GM18499 (cell line): ENCODE data around the gene KRTAP9-8.
"Not testable (repeated sequence)": the region's sequence is repeated elsewhere in the genome, so short reads cannot be mapped to it uniquely, and the experiment has no call there.

Source experiments
- ATAC-seq: cut with Tn5 transposase; IDR thresholded peaks from one replicate; pipeline ENCODE4 v1.9.1; 2021; ENCODE audit warnings: moderate number of reproducible peaks; ENCODE audit not compliant: insufficient read depth, unreplicated experiment

Gene KRTAP9-8

GRCh38 chr17:41255381-41256290 lies 17.8 kb downstream of the KRTAP9-8 start, which contains the start of gene KRTAP9-9:
TSS of gene KRTAP9-9 (plus strand) at chr17:41255384.
- ATAC-seq: not testable (repeated sequence)

- ATAC-seq: no peak
Measured at GRCh38 chr17:41256291-41256685, 18.5 kb downstream of the KRTAP9-8 start.

- ATAC-seq: no peak
Measured at GRCh38 chr17:41258406-41258805, 20.6 kb downstream of the KRTAP9-8 start.

- ATAC-seq: no peak
Measured at GRCh38 chr17:41263212-41263611, 25.4 kb downstream of the KRTAP9-8 start.

GRCh38 chr17:41264599-41264998 lies 26.8 kb downstream of the KRTAP9-8 start:
- no peak for ATAC-seq

GRCh38 chr17:41265078-41265477 lies 27.3 kb downstream of the KRTAP9-8 start, which contains the start of gene KRTAP9-6:
TSS of gene KRTAP9-6 (plus strand) at chr17:41265378. CDS start at chr17:41265378, 0 bp downstream.
- no peak for ATAC-seq

GRCh38 chr17:41267711-41268110 lies 29.9 kb downstream of the KRTAP9-8 start:
- ATAC-seq: no peak

GRCh38 chr17:41271323-41271722 lies 33.5 kb downstream of the KRTAP9-8 start:
- not testable (repeated sequence) for ATAC-seq

- ATAC-seq: no peak
Measured at GRCh38 chr17:41271858-41272257, 34.1 kb downstream of the KRTAP9-8 start.

GRCh38 chr17:41275648-41276190 lies 37.9 kb downstream of the KRTAP9-8 start, which contains the start of gene KRTAP9-7:
TSS of gene KRTAP9-7 (plus strand) at chr17:41275698. CDS start at chr17:41275698, 0 bp downstream.
- not testable (repeated sequence) for ATAC-seq

- no peak for ATAC-seq
Measured at GRCh38 chr17:41278176-41278955, 40.6 kb downstream of the KRTAP9-8 start.

- no peak for ATAC-seq
Measured at GRCh38 chr17:41284043-41284442, 46.2 kb downstream of the KRTAP9-8 start.

- ATAC-seq: no peak
Measured at GRCh38 chr17:41284546-41284945, 46.7 kb downstream of the KRTAP9-8 start.

- ATAC-seq: no peak
Measured at GRCh38 chr17:41287050-41287449, 49.3 kb downstream of the KRTAP9-8 start.
